ENCODE data around the gene CABLES2. TPM values are rescaled to one million over a fixed set of nuclear protein-coding genes. Genes with fewer than 3 reads are reported as not detected.

CABLES2 gene
- total and polyA plus RNA-seq, 9 of the 15 experiments (the other 6 are each of a cell fraction or from before 2014, with no cell fraction given), result 0.46 to 4.2 (median 1.6) TPM

GRCh38 chr20:62363920-62364851 is 42.9 kb downstream of the CABLES2 start (continued):
- TF ChIP-seq NR2C2 (CRISPR knock-in tag; IDR thresholded peaks at IDR 0.05) (peak; percentile 59; the same call in 1 of the 2 replicates), NR2C2 (tag; IDR thresholded peaks at IDR 0.05) (peak; percentile 82), ETV5 (CRISPR knock-in tag; IDR thresholded peaks at IDR 0.05; ENCODE audit: low read depth) (0 out of 2 replicates have a peak, but pooled peaks have one; percentile 21), ARID1B (IDR thresholded peaks at IDR 0.05) (peak; percentile 73), CREBBP (IDR thresholded peaks at IDR 0.05; ENCODE audit: low read depth, low read length) (no peak), JUN (IDR thresholded peaks at IDR 0.05; ENCODE audit: borderline replicate concordance, low read depth, low read length) (peak; percentile 74), JUN (CRISPR knock-in tag; IDR thresholded peaks at IDR 0.05; ENCODE audit: borderline replicate concordance) (no peak), HMGN3 (IDR thresholded peaks at IDR 0.05; ENCODE audit: borderline replicate concordance, extremely low read depth, insufficient read length, low read depth, low read length) (peak; percentile 15), ZNF121 (CRISPR knock-in tag; conservative IDR thresholded peaks at IDR 0.05) (no peak), DPF2 (IDR thresholded peaks at IDR 0.05) (peak; percentile 71), GTF3C2 (IDR thresholded peaks at IDR 0.05; ENCODE audit: borderline replicate concordance, extremely low read depth, insufficient read length) (no peak), SMARCE1 (IDR thresholded peaks at IDR 0.05) (peak; percentile 66; the same call in 1 of the 2 replicates), SMAD4 (CRISPR knock-in tag; conservative IDR thresholded peaks at IDR 0.05) (0 out of 2 replicates have a peak, but pooled peaks have one; percentile 32), NFIC (IDR thresholded peaks at IDR 0.05) (no peak)
- TF ChIP-seq, protein P1, sequence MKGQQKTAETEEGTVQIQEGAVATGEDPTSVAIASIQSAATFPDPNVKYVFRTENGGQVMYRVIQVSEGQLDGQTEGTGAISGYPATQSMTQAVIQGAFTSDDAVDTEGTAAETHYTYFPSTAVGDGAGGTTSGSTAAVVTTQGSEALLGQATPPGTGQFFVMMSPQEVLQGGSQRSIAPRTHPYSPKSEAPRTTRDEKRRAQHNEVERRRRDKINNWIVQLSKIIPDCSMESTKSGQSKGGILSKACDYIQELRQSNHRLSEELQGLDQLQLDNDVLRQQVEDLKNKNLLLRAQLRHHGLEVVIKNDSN (CRISPR knock-in tag; IDR thresholded peaks at IDR 0.05), result no peak
- TF ChIP-seq, protein P2, sequence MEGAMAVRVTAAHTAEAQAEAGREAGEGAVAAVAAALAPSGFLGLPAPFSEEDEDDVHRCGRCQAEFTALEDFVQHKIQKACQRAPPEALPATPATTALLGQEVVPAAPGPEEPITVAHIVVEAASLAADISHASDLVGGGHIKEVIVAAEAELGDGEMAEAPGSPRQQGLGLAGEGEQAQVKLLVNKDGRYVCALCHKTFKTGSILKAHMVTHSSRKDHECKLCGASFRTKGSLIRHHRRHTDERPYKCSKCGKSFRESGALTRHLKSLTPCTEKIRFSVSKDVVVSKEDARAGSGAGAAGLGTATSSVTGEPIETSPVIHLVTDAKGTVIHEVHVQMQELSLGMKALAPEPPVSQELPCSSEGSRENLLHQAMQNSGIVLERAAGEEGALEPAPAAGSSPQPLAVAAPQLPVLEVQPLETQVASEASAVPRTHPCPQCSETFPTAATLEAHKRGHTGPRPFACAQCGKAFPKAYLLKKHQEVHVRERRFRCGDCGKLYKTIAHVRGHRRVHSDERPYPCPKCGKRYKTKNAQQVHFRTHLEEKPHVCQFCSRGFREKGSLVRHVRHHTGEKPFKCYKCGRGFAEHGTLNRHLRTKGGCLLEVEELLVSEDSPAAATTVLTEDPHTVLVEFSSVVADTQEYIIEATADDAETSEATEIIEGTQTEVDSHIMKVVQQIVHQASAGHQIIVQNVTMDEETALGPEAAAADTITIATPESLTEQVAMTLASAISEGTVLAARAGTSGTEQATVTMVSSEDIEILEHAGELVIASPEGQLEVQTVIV (CRISPR knock-in tag; IDR thresholded peaks at IDR 0.05; ENCODE audit: borderline replicate concordance), result no peak
- TF ChIP-seq, protein P3, sequence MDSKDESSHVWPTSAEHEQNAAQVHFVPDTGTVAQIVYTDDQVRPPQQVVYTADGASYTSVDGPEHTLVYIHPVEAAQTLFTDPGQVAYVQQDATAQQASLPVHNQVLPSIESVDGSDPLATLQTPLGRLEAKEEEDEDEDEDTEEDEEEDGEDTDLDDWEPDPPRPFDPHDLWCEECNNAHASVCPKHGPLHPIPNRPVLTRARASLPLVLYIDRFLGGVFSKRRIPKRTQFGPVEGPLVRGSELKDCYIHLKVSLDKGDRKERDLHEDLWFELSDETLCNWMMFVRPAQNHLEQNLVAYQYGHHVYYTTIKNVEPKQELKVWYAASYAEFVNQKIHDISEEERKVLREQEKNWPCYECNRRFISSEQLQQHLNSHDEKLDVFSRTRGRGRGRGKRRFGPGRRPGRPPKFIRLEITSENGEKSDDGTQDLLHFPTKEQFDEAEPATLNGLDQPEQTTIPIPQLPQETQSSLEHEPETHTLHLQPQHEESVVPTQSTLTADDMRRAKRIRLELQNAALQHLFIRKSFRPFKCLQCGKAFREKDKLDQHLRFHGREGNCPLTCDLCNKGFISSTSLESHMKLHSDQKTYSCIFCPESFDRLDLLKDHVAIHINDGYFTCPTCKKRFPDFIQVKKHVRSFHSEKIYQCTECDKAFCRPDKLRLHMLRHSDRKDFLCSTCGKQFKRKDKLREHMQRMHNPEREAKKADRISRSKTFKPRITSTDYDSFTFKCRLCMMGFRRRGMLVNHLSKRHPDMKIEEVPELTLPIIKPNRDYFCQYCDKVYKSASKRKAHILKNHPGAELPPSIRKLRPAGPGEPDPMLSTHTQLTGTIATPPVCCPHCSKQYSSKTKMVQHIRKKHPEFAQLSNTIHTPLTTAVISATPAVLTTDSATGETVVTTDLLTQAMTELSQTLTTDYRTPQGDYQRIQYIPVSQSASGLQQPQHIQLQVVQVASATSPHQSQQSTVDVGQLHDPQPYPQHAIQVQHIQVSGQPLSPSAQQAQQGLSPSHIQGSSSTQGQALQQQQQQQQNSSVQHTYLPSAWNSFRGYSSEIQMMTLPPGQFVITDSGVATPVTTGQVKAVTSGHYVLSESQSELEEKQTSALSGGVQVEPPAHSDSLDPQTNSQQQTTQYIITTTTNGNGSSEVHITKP (IDR thresholded peaks at IDR 0.05; ENCODE audit: partially characterized antibody), result peak; percentile 91

All from K562 (cell line).